ENCODE results near the gene KLHDC3.

GRCh38 chr6:42988486-42989020 is 25.5 kb upstream of the KLHDC3 start:
- TF ChIP-seq CTCF (IDR thresholded peaks at IDR 0.05) (no peak), POLR2A (IDR thresholded peaks at IDR 0.05) (no peak)

All from body of pancreas (tissue), 4 donors.